T-helper 1 cell treated with Interleukin-12 subunit alpha and Interleukin-12 subunit beta and Interleukin-4 antibody, amounts not matched to agents 30 μg/mL and 1 μg/mL, for 36 hours (primary cell): ENCODE data around the gene RBM33.

Source experiments
- H3K27ac Mint-ChIP-seq: one replicate; pipeline ENCODE4 v1.8.0; 2021; ENCODE audit warnings: mild to moderate bottlenecking, mixed read lengths
- H3K27me3 Mint-ChIP-seq: one replicate; pipeline ENCODE4 v1.8.0; 2021; ENCODE audit warnings: low read depth, mixed read lengths
- H3K36me3 Mint-ChIP-seq: one replicate; pipeline ENCODE4 v1.8.0; 2021; ENCODE audit warnings: low read depth, mixed read lengths
- H3K4me1 Mint-ChIP-seq: one replicate; pipeline ENCODE4 v1.8.0; 2021; ENCODE audit warnings: low read depth, mixed read lengths
- H3K4me3 Mint-ChIP-seq: one replicate; pipeline ENCODE4 v1.8.0; 2021; ENCODE audit warnings: mild to moderate bottlenecking, moderate library complexity, mixed read lengths
- H3K9me3 Mint-ChIP-seq: one replicate; pipeline ENCODE4 v1.8.0; 2021; ENCODE audit warnings: mixed read lengths

RBM33 gene

DNA sequence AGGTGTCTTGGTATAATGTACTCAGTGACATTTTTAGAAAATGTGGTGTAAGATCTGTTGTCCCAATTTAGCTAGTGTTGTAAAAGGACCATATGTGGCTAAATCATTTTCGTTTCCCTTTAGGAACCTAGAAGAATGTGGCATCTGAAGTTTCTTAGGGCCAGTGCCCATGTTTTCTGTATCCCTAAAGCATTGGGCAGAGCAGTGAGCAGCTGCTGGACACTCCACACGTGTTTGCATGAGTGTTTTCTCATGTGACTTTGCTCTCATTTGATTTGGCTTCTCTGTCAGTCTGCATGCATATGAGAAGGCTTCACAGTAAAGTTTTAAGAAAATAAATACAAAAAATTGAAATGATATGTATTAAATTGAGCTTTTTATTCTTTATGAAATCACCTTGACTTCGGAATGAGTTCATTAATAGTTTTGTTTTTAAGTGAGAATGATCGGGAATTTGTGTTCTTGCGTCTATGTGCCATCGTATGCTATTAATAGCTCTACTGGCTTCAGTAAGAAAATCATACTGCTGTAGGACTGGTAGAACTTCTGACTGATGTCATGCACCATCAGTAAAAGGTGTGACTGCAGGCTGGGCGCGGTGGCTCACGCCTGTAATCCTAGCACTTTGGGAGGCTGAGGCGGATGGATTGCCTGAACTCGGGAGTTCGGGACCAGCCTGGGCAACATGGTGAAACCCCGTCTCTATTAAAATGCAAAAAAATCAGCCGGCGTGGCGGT is 61.3 kb downstream of the RBM33 start:
- H3K4me3 Mint-ChIP-seq, result no peak overlapping the region
- H3K9me3 Mint-ChIP-seq, result no peaks in the 10 kb centered on the region
- peaks cover 30% of the 10 kb centered on the region for H3K36me3 Mint-ChIP-seq
- H3K4me1 Mint-ChIP-seq, result peaks cover 15% of the 10 kb centered on the region
- no peaks in the 10 kb centered on the region for H3K27me3 Mint-ChIP-seq
- H3K27ac Mint-ChIP-seq, result no peak overlapping the region

GRCh38 chr7:155706376-155706775 is 61.9 kb downstream of the RBM33 start:
- H3K27ac Mint-ChIP-seq, result no peak overlapping the region
- no peaks in the 10 kb centered on the region for H3K27me3 Mint-ChIP-seq
- H3K4me3 Mint-ChIP-seq, result no peak overlapping the region
- H3K36me3 Mint-ChIP-seq, result peaks cover 32% of the 10 kb centered on the region
- H3K9me3 Mint-ChIP-seq, result no peaks in the 10 kb centered on the region
- peaks cover 15% of the 10 kb centered on the region for H3K4me1 Mint-ChIP-seq

GRCh38 chr7:155709453-155709852 is 65.0 kb downstream of the RBM33 start:
- H3K9me3 Mint-ChIP-seq, result no peaks in the 10 kb centered on the region
- H3K27ac Mint-ChIP-seq, result no peak overlapping the region
- no peaks in the 10 kb centered on the region for H3K27me3 Mint-ChIP-seq
- no peak overlapping the region for H3K4me3 Mint-ChIP-seq
- peaks cover 30% of the 10 kb centered on the region for H3K36me3 Mint-ChIP-seq
- H3K4me1 Mint-ChIP-seq, result peaks cover 20% of the 10 kb centered on the region

DNA sequence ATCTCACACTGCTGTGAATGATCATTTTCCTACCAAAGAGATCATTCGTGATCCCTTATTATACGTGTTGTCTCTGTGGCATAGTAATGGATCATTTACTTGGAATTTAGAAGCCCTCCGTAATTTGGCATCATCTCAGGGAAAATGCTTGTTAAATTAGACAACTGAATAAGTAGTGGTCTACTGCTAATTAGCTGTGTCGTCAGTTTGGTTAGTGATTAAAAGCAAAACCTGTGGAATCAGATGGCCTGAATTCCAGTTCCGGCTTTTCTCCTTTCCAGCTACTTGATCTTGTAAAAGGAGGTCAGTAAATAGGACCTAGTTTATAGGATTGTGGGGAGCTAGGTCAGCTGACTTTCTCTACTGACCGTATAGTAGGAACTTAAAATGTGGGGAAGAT is 65.6 kb downstream of the RBM33 start:
- Mint-ChIP-seq H3K27me3 (no peaks in the 10 kb centered on the region), H3K4me3 (no peak overlapping the region), H3K36me3 (peaks cover 30% of the 10 kb centered on the region), H3K4me1 (peaks cover 20% of the 10 kb centered on the region), H3K9me3 (no peaks in the 10 kb centered on the region), H3K27ac (no peak overlapping the region)

DNA sequence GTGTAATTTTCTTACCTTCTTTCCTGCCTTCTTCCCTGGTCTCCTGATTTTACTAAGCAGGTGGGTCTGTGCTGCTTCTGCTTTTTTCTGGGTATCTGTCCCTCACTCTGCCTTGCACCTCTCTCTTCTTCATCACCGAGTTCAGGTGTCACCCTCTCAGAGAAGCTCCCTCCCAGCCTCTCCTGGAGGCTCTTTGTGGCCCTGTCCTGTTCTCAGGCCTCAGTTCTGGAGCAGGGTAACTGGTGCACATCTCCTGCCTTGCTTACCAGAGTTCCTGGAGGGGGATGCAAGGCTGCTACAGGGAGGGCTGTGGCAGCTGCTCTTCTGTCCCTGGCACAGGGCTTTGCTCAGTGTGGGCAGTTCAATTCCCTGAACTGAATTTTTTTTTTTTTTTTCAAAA is 66.1 kb downstream of the RBM33 start:
- no peak overlapping the region for H3K4me3 Mint-ChIP-seq
- peaks cover 27% of the 10 kb centered on the region for H3K36me3 Mint-ChIP-seq
- peaks cover 18% of the 10 kb centered on the region for H3K4me1 Mint-ChIP-seq
- H3K27me3 Mint-ChIP-seq, result no peaks in the 10 kb centered on the region
- no peak overlapping the region for H3K27ac Mint-ChIP-seq
- H3K9me3 Mint-ChIP-seq, result no peaks in the 10 kb centered on the region

GRCh38 chr7:155711081-155711480 is 66.6 kb downstream of the RBM33 start:
- Mint-ChIP-seq H3K9me3 (no peaks in the 10 kb centered on the region), H3K27ac (no peak overlapping the region), H3K4me1 (peaks cover 18% of the 10 kb centered on the region), H3K36me3 (peaks cover 26% of the 10 kb centered on the region), H3K4me3 (no peak overlapping the region), H3K27me3 (no peaks in the 10 kb centered on the region)

DNA sequence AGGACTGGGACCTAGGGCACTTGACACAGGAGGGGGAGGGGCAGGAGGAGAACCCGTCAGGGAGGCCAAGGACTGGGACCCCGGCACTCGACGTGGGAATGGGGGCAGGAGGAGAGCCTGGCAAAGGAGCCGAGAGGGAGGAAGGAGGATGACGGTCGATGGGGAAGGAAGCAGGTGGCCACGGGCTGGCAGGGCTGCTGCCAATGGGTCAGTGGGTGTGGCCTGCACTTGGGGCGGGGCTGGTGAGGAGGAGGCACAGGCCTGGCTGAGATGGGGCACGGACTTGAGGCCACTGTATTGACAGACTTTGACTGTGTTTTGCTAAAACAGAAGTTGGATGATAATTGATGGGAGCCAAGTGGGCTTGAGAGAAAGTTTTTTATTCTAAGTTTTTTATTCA is 68.9 kb downstream of the RBM33 start:
- H3K4me3 Mint-ChIP-seq, result no peak overlapping the region
- no peaks in the 10 kb centered on the region for H3K9me3 Mint-ChIP-seq
- H3K36me3 Mint-ChIP-seq, result peaks cover 29% of the 10 kb centered on the region
- no peaks in the 10 kb centered on the region for H3K27me3 Mint-ChIP-seq
- H3K27ac Mint-ChIP-seq, result no peak overlapping the region
- H3K4me1 Mint-ChIP-seq, result peaks cover 18% of the 10 kb centered on the region

GRCh38 chr7:155714702-155715101 is 70.2 kb downstream of the RBM33 start:
- Mint-ChIP-seq H3K27ac (no peak overlapping the region), H3K27me3 (no peaks in the 10 kb centered on the region), H3K9me3 (no peaks in the 10 kb centered on the region), H3K36me3 (peaks cover 29% of the 10 kb centered on the region), H3K4me3 (no peak overlapping the region), H3K4me1 (peaks cover 18% of the 10 kb centered on the region)

GRCh38 chr7:155715111-155715805 is 70.8 kb downstream of the RBM33 start:
- Mint-ChIP-seq H3K27me3 (no peaks in the 10 kb centered on the region), H3K4me3 (no peak overlapping the region), H3K27ac (no peak overlapping the region), H3K9me3 (no peaks in the 10 kb centered on the region), H3K36me3 (peaks cover 29% of the 10 kb centered on the region), H3K4me1 (peaks cover 18% of the 10 kb centered on the region)

DNA sequence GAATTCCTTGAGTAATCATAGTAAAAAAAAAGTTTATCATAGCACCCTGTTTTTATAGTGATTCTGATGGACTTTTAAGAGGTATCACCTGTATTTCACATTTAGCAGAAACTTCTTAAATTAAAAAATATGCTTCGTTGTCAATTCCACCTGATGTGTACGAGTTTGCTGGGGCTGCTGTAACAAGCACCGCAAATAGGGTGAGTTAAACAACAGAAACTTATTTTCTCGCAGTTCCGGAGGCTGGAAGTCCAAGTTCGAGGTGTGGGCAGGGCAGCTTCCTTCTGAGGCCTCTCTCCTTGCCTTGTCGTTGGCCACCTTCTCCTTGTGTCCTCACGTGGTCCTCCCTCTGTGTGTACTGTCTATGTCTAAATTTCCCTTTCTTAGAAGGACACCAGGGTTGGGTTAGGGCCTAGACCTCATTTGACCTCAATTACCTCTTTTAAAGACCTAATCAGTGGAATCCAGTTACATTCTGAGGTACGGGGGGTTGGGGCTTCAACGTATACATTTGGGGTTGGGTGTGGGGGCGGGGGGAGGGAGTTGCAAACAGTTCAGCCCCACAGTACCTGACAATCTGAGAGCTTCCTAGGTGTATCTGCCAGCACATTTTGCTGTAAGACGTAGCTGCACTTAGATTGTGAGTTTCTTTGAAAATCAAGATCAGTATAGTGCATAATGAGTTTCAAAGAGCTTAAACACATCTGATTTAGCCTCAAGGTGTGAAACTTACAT is 72.7 kb downstream of the RBM33 start:
- Mint-ChIP-seq H3K27me3 (no peaks in the 10 kb centered on the region), H3K4me1 (peaks cover 24% of the 10 kb centered on the region), H3K27ac (no peak overlapping the region), H3K9me3 (no peaks in the 10 kb centered on the region), H3K4me3 (no peak overlapping the region), H3K36me3 (peaks cover 18% of the 10 kb centered on the region)

DNA sequence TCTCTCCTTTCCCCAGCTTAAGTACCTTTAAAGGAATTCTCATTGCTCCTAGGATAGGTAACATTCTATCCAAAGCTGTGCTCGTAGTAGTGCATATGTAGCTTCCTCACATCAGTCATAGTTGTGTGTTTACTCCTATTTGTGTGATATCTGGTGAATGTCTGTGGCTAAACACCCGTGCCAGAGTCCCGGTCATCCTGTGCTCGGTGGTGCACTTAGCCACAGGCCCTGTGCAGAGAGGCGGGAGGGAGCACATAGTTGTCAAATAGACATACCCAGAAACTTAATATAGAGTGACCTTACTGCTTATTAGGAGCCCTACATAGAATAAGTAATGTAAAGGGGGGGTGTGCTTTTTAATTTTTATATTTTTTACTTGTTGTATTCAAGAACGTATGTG is 76.6 kb downstream of the RBM33 start:
- Mint-ChIP-seq H3K27ac (no peak overlapping the region), H3K9me3 (no peaks in the 10 kb centered on the region), H3K36me3 (peaks cover 10% of the 10 kb centered on the region), H3K4me1 (peaks cover 11% of the 10 kb centered on the region), H3K27me3 (no peaks in the 10 kb centered on the region), H3K4me3 (no peak overlapping the region)

DNA sequence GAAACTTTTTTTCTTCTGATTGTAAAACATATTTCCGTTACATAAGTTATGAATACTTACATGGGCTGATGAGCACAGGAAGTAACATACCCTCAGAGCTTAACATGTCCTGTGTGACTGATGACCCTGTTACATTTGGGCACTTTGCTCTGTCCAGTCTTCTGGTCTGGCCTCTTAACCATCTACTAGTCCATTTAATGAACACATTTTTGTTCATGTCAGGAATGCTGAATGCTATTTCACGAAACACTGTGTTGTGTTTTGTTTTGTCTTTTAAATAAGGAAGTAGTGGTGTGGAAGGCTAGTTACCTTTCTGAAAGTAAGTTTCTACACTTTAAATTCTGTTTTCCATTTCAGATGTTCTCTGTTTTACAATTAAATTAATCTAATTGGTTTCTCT is 77.7 kb downstream of the RBM33 start:
- no peak overlapping the region for H3K4me3 Mint-ChIP-seq
- peaks cover 11% of the 10 kb centered on the region for H3K4me1 Mint-ChIP-seq
- no peak overlapping the region for H3K27ac Mint-ChIP-seq
- no peaks in the 10 kb centered on the region for H3K27me3 Mint-ChIP-seq
- no peaks in the 10 kb centered on the region for H3K9me3 Mint-ChIP-seq
- peaks cover 6% of the 10 kb centered on the region for H3K36me3 Mint-ChIP-seq

DNA sequence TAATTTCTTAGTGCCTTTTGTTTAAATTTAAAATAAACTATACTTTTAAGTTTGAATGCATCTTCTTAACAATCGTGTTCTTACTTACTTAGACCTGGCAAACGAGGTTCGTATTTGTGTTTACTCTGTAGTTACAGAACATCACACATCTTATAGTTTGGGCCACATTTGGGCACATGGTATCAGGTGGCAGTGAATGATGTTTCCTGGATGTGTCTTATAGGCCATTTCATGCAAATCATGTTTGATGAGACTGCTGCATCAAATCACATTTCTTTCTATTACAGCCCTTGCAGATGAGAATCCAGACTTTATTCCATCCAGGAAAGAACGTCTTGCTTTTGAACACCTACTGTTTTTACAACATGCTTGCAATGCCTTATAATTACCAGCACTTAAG is 78.5 kb downstream of the RBM33 start:
- peaks cover 11% of the 10 kb centered on the region for H3K4me1 Mint-ChIP-seq

DNA sequence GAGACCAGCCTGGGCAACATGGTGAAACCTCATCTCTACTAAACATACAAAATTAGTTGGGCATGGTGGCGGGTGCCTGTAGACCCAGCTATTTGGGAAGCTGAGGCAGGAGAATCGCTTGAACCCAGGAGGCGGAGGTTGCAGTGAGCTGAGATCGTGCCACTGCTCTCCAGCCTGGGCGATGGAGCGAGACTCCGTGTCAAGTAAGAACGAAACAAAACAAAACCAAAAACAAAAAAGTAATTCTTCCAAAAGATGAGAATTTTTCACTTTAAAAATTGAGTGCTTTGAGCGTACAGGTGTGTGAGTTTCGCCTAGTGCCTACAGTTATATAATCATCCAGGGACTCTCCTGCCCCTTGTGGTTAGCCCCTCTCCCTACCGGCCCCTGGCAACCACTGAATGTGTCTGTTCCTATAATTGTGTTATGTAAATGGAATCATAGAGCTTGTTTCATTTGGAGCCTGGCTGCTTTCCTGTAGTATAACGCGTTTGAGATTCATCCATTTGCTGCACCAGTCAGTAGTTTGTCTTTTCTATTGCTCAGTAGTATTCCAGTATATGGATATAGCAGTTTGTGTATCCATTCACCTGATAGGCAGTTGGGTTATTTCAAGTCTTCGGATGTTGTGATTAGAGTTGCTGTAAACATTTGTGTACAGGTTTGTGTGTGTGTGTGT is 80.0 kb downstream of the RBM33 start:
- no peak overlapping the region for H3K27ac Mint-ChIP-seq

More for the DNA sequence above, 78.5 kb downstream of the RBM33 start:
- H3K27me3 Mint-ChIP-seq, result no peaks in the 10 kb centered on the region
- peaks cover 3% of the 10 kb centered on the region for H3K36me3 Mint-ChIP-seq
- H3K9me3 Mint-ChIP-seq, result no peaks in the 10 kb centered on the region
- H3K4me3 Mint-ChIP-seq, result no peak overlapping the region
- no peak overlapping the region for H3K27ac Mint-ChIP-seq

More for the DNA sequence above, 80.0 kb downstream of the RBM33 start:
- H3K36me3 Mint-ChIP-seq, result peaks cover 9% of the 10 kb centered on the region
- no peak overlapping the region for H3K4me3 Mint-ChIP-seq
- no peaks in the 10 kb centered on the region for H3K27me3 Mint-ChIP-seq
- H3K4me1 Mint-ChIP-seq, result peaks cover 13% of the 10 kb centered on the region
- H3K9me3 Mint-ChIP-seq, result no peaks in the 10 kb centered on the region
